ENCODE measurements around the gene ZNF407. TPM values are rescaled to one million over a fixed set of nuclear protein-coding genes. Genes with fewer than 3 reads are reported as not detected.
"Not testable (repeated sequence)": the region's sequence is repeated elsewhere in the genome, so short reads cannot be mapped to it uniquely, and the experiment has no call there.

The ZNF407 gene
- polyA plus RNA-seq, 1 donor, result 5.8 TPM

DNA sequence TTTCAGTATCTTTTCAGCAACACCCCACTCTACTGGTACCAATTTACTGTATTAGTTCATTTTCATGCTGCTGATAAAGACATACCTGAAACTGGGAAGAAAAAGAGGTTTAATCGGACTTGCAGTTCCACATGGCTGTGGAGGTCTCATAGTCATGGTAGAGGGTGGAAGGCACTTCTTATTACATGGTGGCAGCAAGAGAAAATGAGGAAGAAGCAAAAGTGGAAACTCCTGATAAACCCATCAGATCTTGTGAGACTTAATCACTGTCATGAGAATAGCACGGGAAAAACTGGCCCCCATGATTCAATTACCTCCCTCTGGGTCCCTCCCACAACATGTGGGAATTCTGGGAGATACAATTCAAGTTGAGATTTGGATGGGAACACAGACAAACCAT lies 374.1 kb downstream of the ZNF407 start:
- not testable (repeated sequence) for DNase-seq (ENCODE audit: low read depth)

DNA sequence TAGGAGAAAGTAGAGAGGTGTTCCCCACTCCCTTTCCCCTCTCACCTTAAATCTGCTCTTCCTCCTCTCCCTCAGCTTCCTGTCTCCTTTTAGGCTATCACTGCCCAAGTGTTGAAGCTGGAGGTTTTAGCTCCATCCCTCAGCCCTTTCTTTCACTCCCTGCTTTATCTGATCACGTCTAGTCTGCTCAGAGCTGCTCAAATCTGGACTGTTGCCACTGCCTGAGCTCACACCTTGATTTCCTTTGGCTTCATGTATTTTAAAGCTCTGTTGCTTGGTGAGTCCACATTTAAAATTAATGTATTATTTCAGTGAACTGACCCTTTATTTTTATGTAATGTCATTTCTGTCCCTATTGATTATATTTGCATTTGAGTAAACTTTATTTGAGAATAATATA lies 374.7 kb downstream of the ZNF407 start:
- no peak for DNase-seq (ENCODE audit: low read depth)

GRCh38 chr18:74975001-74975400 lies 377.3 kb downstream of the ZNF407 start:
- no peak for DNase-seq (ENCODE audit: low read depth)

- no peak for DNase-seq (ENCODE audit: low read depth)
These were observed 378.8 kb downstream of the ZNF407 start for GRCh38 chr18:74976331-74976909.

DNA sequence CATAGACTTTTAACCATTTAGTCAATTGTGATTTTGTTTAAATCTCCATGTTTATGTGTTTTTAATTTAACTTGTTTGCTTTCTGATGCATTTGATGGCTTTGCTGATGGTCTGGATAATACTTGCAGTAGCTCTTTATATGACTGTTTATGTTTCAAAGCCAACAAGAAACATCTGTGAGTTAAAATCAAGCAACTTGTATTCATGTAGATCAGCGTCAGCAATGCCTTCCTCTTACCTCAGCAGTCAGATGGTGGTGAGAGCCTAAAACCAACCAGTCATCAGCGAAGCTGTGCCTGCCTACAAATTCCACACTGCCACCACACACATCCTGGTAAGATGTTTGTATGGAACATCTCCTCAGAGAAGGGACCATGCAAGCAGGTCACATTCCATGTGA lies 379.4 kb downstream of the ZNF407 start:
- DNase-seq (ENCODE audit: low read depth), result no peak

GRCh38 chr18:74980669-74981068 lies 383.0 kb downstream of the ZNF407 start:
- no peak for DNase-seq (ENCODE audit: low read depth)

- no peak for DNase-seq (ENCODE audit: low read depth)
These were observed 383.8 kb downstream of the ZNF407 start for GRCh38 chr18:74981476-74981875.

DNA sequence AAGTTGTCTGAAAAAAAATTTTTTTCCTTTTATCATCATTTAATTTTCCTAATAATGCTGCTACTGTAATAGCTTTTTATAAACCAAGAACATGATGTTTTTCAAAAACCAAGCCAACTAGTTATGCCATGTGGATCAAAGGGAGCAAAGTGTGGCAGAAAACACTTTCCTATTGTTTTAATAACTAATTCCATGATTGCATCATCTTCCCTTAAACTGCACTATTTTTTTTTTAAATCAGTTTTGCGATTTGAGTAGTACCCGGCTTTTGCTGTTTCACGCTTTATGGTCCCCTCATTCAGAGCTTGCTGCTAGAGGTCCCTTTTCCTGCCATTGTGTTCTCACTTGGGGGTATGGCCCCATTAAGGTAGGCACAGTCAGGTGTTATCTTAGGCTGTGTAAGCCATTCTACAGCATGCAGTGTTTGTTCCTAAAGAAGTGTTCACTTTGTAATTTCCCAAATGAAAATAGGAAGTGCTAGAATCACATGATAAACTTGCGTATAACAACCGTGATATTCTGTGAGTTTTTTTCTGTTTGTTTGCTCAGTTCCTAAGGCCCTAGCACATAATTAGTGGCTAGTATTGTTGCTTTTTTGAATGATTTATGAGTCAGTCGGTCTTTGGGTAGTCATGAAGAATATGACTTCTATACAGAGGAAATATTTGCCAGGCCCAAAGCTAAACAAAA lies 385.4 kb downstream of the ZNF407 start:
- DNase-seq (ENCODE audit: low read depth), result no peak

- DNase-seq (ENCODE audit: low read depth), result no peak
These were observed 391.5 kb downstream of the ZNF407 start for GRCh38 chr18:74989134-74989533.

GRCh38 chr18:74990563-74991081 lies 393.0 kb downstream of the ZNF407 start:
- DNase-seq (ENCODE audit: low read depth), result no peak

GRCh38 chr18:74994502-74995418 lies 397.1 kb downstream of the ZNF407 start:
- DNase-seq (ENCODE audit: low read depth), result no peak

GRCh38 chr18:74995419-74995736 lies 397.7 kb downstream of the ZNF407 start:
- DNase-seq (ENCODE audit: low read depth), result no peak

- no peak for DNase-seq (ENCODE audit: low read depth)
These were observed 398.4 kb downstream of the ZNF407 start for GRCh38 chr18:74996055-74996454.

GRCh38 chr18:74996996-74997395 lies 399.3 kb downstream of the ZNF407 start:
- no peak for DNase-seq (ENCODE audit: low read depth)

GRCh38 chr18:75000920-75001319 lies 403.2 kb downstream of the ZNF407 start:
- no peak for DNase-seq (ENCODE audit: low read depth)

GRCh38 chr18:75003039-75003438 lies 405.4 kb downstream of the ZNF407 start:
- DNase-seq (ENCODE audit: low read depth), result no peak

- no peak for DNase-seq (ENCODE audit: low read depth)
These were observed 406.4 kb downstream of the ZNF407 start for GRCh38 chr18:75003764-75004690.

DNA sequence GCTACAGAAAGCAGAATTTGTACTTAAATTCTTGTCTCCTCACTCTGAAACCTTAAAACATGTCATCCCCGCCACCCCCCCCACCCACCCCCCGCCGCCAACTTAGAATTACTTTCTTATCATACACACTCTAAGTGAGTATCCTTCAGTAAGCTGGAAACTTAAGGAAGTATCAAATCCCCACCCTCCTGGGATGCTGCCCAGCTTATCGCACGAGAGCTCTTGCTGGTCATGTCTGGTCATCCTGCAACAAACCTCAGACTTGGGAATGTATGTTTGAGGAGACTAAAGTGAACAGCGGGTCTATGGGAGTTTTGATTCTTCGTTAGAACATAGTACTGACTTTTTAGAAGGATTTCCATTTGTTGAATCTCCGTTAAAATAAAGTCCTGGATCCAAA lies 408.0 kb downstream of the ZNF407 start:
- no peak for DNase-seq (ENCODE audit: low read depth)

GRCh38 chr18:75008186-75008585 lies 410.5 kb downstream of the ZNF407 start:
- DNase-seq (ENCODE audit: low read depth), result no peak

- no peak for DNase-seq (ENCODE audit: low read depth)
These were observed 411.6 kb downstream of the ZNF407 start for GRCh38 chr18:75009296-75009695.

GRCh38 chr18:75009878-75010277 lies 412.2 kb downstream of the ZNF407 start:
- no peak for DNase-seq (ENCODE audit: low read depth)

All from forelimb muscle (tissue), 1 donor.